ENCODE data around the gene PDE4A.

GRCh38 chr19:10508707-10509106 is 88.4 kb downstream of the PDE4A start:
- TF ChIP-seq POLR2A (IDR thresholded peaks at IDR 0.05; ENCODE audit: low read length) = no peak
- no peak for TF ChIP-seq GATA1 (IDR thresholded peaks at IDR 0.05; ENCODE audit: low read depth, low read length)
